ENCODE results near the gene FMNL2. TPM values are rescaled to one million over a fixed set of nuclear protein-coding genes. Genes with fewer than 3 reads are reported as not detected.
"Not testable (repeated sequence)": the region's sequence is repeated elsewhere in the genome, so short reads cannot be mapped to it uniquely, and the experiment has no call there.

Gene FMNL2
- total RNA-seq, 1 experiment from 2014 or later: 10.6 TPM

- no peak for DNase-seq (ENCODE audit: low spot score)
Observed at GRCh38 chr2:152519581-152519952, 184.6 kb downstream of the FMNL2 start.

- no peak for DNase-seq (ENCODE audit: low spot score)
Observed at GRCh38 chr2:152520759-152521158, 185.8 kb downstream of the FMNL2 start.

- not testable (repeated sequence) for DNase-seq (ENCODE audit: low spot score)
Observed at GRCh38 chr2:152522446-152522845, 187.5 kb downstream of the FMNL2 start.

GRCh38 chr2:152523091-152523490 is 188.1 kb downstream of the FMNL2 start:
- DNase-seq (ENCODE audit: low spot score): no peak

- DNase-seq (ENCODE audit: low spot score): peak; percentile 54
Observed at GRCh38 chr2:152525277-152525838, 190.4 kb downstream of the FMNL2 start.

GRCh38 chr2:152529420-152530115 is 194.6 kb downstream of the FMNL2 start:
- no peak for DNase-seq (ENCODE audit: low spot score)

- no peak for DNase-seq (ENCODE audit: low spot score)
Observed at GRCh38 chr2:152532241-152532640, 197.3 kb downstream of the FMNL2 start.

GRCh38 chr2:152534460-152535135 is 199.6 kb downstream of the FMNL2 start:
- no peak for DNase-seq (ENCODE audit: low spot score)

- no peak for DNase-seq (ENCODE audit: low spot score)
Observed at GRCh38 chr2:152537081-152537651, 202.2 kb downstream of the FMNL2 start.

GRCh38 chr2:152539424-152539823 is 204.4 kb downstream of the FMNL2 start:
- no peak for DNase-seq (ENCODE audit: low spot score)

- no peak for DNase-seq (ENCODE audit: low spot score)
Observed at GRCh38 chr2:152541712-152542111, 206.7 kb downstream of the FMNL2 start.

- no peak for DNase-seq (ENCODE audit: low spot score)
Observed at GRCh38 chr2:152542337-152542994, 207.5 kb downstream of the FMNL2 start.

GRCh38 chr2:152542995-152543481 is 208.1 kb downstream of the FMNL2 start:
- peak; percentile 76 for DNase-seq (ENCODE audit: low spot score)

- DNase-seq (ENCODE audit: low spot score): no peak
Observed at GRCh38 chr2:152543717-152544116, 208.7 kb downstream of the FMNL2 start.

GRCh38 chr2:152544638-152545037 is 209.7 kb downstream of the FMNL2 start:
- no peak for DNase-seq (ENCODE audit: low spot score)

- no peak for DNase-seq (ENCODE audit: low spot score)
Observed at GRCh38 chr2:152546230-152546837, 211.4 kb downstream of the FMNL2 start.

GRCh38 chr2:152548111-152548875 is 213.3 kb downstream of the FMNL2 start:
- no peak for DNase-seq (ENCODE audit: low spot score)

GRCh38 chr2:152548996-152549395 is 214.0 kb downstream of the FMNL2 start:
- no peak for DNase-seq (ENCODE audit: low spot score)

- no peak for DNase-seq (ENCODE audit: low spot score)
Observed at GRCh38 chr2:152549423-152549822, 214.4 kb downstream of the FMNL2 start.

GRCh38 chr2:152550386-152550785 is 215.4 kb downstream of the FMNL2 start:
- no peak for DNase-seq (ENCODE audit: low spot score)

GRCh38 chr2:152552888-152553287 is 217.9 kb downstream of the FMNL2 start:
- no peak for DNase-seq (ENCODE audit: low spot score)

All from H4 (cell line).